K562 (cell line): ENCODE data around the gene PTPRF.

Experiments
- TF ChIP-seq, protein P1 (sequence below), 2 experiments: fragments of 450-650 bp; IDR thresholded peaks; 2 replicates each; pipeline ENCODE4 v1.6.1; 2018; ENCODE audit warnings: mild to moderate bottlenecking in 2 of 2, low read depth in 1 of 2; ENCODE audit not compliant: partially characterized antibody in 2 of 2
- TF ChIP-seq, protein P2 (sequence below), 3 experiments: IDR thresholded peaks in 2 of 3; conservative IDR thresholded peaks in 1 of 3; 2 replicates each; pipeline ENCODE4 v1.5.1; 2011 to 2012; ENCODE audit warnings: low read length in 3 of 3, mild to moderate bottlenecking in 3 of 3, control low read depth in 2 of 3, improper control_type of control experiment in 1 of 3, inconsistent platforms in 1 of 3, low read depth in 1 of 3, mixed read lengths in 1 of 3, moderate library complexity in 1 of 3; ENCODE audit not compliant: insufficient read depth in 2 of 3

DNA sequence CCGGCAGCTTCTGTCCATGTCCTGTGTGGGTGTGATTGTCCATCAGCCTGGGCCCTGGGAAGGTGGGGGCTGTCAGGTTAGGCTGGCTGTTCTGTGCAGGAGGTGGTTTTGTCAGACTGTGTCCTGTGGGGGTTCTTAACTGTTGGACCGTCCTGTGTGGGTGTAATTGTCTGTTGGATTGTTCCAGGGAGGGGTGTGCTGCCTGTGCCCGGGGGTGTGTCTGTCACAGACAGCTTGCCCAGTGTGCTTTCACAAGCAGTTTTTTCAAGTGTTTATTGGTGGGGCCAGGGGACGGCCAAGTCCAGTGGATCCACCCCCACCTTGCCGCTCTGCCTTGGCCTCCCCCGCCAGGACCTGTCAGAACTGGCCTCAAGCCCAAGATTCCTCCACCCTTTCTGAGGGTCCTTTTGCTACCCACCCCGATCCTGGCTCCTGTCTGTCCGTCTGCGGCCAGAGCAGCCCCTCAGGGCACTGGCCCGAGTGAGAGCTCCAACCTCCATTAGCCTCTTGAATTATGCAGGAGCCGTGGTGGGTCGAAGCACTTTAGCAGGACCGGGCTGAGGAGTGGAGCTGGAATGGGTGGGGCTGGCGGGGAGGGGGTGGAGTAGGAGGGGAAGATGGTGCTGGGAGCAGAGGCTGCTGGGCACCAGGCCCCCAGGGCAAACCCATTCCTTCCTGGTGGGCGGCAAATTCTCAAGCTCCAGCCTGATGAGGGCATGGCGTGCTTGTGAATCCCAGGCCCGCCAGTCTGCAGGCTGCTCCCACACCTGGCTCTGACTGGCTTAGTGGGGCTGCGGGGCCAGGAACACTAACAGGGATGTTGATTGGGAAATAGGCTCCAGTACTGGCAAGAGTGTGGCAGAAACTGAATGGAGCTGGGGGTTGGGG is 47.2 kb downstream of the PTPRF start:
- TF ChIP-seq, protein P1, sequence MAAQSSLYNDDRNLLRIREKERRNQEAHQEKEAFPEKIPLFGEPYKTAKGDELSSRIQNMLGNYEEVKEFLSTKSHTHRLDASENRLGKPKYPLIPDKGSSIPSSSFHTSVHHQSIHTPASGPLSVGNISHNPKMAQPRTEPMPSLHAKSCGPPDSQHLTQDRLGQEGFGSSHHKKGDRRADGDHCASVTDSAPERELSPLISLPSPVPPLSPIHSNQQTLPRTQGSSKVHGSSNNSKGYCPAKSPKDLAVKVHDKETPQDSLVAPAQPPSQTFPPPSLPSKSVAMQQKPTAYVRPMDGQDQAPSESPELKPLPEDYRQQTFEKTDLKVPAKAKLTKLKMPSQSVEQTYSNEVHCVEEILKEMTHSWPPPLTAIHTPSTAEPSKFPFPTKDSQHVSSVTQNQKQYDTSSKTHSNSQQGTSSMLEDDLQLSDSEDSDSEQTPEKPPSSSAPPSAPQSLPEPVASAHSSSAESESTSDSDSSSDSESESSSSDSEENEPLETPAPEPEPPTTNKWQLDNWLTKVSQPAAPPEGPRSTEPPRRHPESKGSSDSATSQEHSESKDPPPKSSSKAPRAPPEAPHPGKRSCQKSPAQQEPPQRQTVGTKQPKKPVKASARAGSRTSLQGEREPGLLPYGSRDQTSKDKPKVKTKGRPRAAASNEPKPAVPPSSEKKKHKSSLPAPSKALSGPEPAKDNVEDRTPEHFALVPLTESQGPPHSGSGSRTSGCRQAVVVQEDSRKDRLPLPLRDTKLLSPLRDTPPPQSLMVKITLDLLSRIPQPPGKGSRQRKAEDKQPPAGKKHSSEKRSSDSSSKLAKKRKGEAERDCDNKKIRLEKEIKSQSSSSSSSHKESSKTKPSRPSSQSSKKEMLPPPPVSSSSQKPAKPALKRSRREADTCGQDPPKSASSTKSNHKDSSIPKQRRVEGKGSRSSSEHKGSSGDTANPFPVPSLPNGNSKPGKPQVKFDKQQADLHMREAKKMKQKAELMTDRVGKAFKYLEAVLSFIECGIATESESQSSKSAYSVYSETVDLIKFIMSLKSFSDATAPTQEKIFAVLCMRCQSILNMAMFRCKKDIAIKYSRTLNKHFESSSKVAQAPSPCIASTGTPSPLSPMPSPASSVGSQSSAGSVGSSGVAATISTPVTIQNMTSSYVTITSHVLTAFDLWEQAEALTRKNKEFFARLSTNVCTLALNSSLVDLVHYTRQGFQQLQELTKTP (IDR thresholded peaks at IDR 0.05; ENCODE audit: low read depth in 1 of 2, partially characterized antibody in 2 of 2), result no peak
- TF ChIP-seq, protein P2, sequence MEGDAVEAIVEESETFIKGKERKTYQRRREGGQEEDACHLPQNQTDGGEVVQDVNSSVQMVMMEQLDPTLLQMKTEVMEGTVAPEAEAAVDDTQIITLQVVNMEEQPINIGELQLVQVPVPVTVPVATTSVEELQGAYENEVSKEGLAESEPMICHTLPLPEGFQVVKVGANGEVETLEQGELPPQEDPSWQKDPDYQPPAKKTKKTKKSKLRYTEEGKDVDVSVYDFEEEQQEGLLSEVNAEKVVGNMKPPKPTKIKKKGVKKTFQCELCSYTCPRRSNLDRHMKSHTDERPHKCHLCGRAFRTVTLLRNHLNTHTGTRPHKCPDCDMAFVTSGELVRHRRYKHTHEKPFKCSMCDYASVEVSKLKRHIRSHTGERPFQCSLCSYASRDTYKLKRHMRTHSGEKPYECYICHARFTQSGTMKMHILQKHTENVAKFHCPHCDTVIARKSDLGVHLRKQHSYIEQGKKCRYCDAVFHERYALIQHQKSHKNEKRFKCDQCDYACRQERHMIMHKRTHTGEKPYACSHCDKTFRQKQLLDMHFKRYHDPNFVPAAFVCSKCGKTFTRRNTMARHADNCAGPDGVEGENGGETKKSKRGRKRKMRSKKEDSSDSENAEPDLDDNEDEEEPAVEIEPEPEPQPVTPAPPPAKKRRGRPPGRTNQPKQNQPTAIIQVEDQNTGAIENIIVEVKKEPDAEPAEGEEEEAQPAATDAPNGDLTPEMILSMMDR (IDR thresholded peaks at IDR 0.05 in 2 of 3, conservative IDR thresholded peaks at IDR 0.05 in 1 of 3; ENCODE audit: insufficient read depth in 2 of 3, low read depth in 1 of 3, low read length in 3 of 3), result no peak
